ENCODE data around the gene UCN3.

The UCN3 gene, protein sequence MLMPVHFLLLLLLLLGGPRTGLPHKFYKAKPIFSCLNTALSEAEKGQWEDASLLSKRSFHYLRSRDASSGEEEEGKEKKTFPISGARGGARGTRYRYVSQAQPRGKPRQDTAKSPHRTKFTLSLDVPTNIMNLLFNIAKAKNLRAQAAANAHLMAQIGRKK

DNA sequence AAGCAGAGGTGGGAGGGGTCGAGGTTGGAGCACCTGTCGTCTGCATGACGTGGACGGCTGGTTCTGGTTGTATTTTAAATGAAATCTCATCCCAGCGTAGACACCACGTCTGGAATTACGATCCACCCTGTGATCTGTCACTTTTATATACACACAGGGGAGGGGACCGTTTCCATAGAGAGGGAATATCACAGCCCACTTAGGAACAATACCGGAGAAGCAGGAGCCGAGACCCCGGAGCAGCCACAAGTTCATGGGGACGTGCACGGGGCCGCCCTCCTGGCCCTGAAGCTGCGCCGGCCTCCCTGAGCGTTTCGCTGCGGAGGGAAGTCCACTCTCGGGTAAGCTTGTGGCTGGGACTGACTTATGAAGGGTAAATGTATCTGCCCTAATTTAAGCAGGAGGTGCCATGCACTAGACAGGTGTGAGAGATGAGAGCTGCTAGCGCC, at the start of gene UCN3:
TSS of gene UCN3 (plus strand) at position 77 of the 449 bp plus-strand sequence. CDS start 8,755 bp downstream, outside the sequence.
- DNase-seq (ENCODE audit: low read depth in 2 of 2): no peak

DNA sequence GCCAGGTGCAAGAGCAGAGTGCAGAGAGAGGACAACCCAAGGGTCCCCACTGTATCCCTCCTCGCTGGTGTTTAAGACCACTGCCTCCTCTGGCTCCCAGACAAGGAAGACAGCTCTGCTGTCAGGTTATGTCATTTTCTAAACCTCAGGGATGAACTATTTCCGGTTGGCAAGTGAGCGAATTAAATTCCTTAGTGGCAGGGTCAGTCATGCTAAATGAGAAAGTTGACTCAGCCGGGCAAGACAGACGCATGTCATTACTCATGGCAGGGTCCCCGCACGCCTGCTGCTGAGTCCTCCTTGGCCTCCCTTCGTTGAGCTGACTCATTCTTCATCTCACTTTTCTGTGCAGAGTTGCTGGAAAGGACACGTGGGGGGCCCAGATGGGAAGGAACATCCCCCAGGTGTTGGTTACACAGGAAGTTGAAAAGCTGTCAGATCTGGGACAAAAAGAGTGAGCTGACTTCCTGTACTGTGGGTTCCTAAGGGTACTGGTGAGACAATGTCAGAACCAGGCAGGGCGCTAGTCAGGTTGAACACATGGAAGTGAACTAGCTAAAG, 47.1 kb upstream of the UCN3 start:
- peak; percentile 38 to 72 for DNase-seq (ENCODE audit: low read depth in 2 of 2)

DNA sequence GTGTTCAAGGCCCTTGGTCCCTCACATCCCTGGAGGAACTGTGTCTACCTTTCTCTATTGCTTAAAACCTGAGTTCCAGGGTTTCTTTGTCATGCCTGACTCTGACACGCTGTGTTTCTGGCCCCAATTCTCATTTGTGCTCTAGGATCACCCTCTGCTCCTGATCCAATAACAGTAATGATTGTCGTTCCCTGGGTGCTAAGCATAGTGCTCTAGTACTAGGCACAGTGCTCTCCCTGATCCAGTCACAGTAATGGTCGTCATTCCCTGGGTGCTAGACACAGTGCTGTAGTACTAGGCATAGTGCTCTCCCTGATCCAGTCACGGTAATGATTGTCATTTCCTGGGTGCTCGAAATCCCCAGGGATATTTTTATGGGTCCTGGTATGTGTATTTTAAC, 46.6 kb upstream of the UCN3 start:
- no peak for DNase-seq (ENCODE audit: low read depth in 2 of 2)

DNA sequence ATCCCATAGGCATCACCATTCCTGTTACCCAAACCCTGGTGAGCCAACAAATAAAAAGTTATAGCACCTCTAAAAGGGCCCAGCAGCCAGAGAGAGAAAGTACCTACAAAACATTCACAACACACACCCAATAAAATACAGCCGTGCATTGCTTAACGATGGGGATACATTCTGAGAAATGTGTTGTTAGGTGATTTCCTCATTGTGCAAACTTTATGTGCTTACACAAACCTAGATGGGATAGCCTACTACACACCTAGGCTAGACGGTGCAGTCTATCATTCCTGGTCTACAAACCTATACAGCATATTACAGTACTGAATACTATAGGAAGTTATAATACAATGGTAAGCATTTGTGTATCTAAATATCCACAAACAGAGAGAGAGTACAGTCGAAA, 44.9 kb upstream of the UCN3 start:
- no peak for DNase-seq (ENCODE audit: low read depth in 2 of 2)

DNA sequence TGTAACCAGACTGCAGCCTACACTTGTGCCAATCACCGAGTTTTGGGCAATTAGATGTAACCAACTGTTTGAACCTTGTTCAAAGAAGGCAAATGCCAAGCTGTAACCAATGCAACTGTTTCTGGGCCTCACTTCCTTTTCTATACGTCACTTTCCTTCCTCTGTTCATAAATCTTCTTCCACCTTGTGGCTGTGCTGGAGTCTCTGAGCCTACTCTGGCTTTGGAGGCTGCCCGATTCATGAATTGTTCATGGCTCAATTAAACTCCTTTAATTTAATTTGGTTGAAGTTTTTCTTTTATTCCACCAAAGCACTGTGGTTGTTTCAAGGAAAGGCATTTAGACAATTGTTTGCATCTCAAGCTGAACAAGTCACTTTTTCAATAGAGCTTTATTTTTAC, 43.5 kb upstream of the UCN3 start:
- DNase-seq (ENCODE audit: low read depth in 2 of 2): no peak

DNA sequence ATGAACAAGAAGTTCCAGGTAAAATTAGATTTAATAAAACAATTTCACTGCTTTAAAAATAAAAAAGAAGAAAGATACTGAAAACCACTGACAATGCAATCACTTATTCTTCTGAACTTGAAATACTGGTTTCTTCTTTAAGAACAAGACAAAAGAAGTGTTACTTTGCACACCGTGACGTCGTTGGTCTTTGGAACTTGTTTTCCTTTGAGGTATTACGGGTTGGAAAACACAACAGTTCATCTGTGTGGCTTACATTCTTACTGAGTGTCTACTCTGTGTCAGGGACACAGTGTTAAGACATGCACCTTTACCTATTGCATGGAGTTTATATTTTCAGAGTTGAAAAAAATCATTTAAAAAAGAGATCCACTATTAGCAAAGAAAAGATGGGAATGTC, 41.3 kb upstream of the UCN3 start:
- DNase-seq (ENCODE audit: low read depth in 2 of 2): no peak

DNA sequence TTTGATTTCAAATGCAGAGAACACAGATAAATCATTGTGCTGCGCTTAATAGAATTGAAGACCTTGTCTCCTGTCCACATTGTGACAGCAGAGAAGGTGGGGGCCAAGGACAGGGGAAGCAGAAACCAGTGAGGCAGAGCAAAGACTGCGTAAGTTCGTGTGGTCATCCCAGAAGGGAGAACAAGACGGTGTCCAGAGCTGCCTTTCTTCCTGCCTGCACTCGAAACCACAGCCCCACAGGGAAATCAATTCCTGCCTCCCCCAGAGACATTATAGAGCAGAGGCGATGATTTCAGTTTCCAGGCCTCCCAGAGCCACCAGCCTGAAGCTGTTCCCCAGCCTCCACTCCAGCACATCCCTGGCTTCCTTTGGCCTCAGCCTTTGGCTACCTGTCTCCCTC, 39.7 kb upstream of the UCN3 start:
- DNase-seq (ENCODE audit: low read depth in 2 of 2): no peak

DNA sequence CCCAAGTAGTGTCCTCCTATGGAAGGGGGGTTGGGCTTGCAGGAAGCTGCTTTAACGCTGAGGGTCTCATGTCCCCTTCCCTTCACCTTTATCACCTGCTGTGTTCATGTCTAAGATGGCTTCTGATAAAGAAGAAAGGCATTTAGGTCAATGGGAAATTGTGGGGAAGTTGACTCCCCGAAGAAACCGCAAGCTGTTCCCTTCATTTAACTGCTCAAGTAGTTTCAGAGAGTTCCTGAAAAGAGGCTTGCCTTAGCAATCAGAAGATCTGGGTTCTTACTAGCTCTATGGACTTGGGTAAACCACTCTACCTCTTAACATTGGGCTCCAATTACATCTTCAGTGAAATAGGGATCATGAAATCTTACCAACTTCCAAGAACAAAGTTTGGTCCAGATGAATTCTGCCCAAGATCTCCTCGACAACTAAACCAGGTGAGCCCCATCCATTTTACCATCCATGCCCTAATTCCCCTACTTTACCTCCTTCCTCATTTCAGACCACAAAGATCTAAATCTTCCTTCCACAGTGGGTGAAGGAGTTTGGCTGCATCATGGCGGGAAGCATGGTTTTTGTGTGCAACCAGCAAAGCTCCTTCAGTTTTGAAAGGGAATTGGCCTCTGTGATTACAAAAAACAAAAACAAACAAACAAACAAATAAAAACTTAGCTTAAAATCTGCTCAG, 30.4 kb upstream of the UCN3 start:
- DNase-seq (ENCODE audit: low read depth in 2 of 2): no peak

DNA sequence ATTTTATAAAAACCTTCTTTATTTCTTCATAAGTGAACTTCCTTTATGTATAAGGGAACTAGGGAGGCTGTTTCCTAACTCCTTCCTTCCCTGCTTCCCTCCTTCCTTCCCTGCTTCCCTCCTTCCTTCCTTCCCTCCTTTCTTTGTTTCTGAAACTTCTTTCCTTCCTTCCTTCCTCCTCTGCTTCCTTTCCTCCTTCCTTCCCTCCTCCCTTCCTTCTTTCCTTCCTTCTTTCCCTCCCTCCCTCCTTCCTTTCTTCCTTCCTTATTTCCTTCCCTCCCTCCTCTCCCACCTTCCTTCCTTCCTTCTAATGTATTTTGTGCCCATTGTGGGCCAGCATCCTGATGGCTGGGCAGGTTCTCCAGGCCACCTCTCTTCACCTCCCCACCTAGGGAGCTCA, 26.8 kb upstream of the UCN3 start:
- DNase-seq (ENCODE audit: low read depth in 2 of 2): no peak

DNA sequence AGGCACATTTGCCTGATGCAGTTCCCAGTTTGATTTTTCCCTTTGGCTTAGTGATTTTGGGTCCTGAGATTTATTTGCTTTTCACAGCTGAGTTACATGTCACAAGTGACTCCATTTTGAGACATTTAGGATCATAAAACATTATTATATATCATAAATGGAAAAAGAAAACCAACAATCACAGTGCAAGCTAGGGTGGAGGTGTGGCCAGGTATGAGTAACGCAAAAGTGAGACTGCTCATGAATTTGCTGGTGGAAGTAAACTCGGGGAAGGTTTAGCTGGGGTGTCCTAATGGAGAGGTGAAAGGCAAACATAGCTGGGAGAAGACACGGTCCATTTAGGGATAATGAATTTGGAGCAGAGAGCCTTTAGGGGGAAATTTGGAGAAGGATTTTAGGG, 21.7 kb upstream of the UCN3 start:
- DNase-seq (ENCODE audit: low read depth in 2 of 2): no peak

DNA sequence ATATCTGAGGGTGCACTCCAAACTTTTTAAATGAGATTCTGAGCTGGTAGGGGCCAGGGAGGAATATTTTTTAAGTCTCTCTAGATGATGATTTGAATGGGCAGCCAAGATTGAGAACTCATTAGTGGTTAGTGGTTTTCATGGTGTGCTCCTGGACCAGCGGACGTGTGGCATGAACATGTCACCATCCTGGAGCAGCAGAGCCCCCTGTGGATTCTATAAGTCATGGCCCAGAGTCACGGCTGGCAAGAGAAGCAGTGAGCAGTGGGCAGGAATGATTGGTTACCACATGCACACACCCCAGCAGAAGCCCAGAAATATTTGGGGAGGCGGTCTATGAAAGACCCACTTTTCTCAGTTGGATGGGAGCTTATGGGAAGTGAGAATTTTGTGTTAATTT, 21.2 kb upstream of the UCN3 start:
- no peak for DNase-seq (ENCODE audit: low read depth in 2 of 2)

DNA sequence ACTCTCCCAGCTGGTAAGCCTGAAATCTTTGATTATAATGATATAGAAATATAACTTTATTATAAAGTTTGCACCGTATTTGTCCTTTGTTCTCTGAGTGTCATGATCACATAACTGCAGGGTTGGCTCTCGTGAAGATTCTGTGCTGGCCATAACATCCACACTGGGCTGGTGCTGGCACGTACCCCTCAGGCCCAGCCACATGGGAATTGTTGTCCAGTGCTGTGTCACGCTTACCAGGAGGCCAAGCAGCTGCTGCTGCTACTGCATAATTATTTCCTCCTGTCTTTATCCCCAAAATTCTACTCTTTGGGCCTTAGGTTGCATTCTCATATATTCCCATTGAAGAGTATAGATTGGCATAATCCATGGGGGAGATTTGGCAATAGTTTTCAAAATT, 20.8 kb upstream of the UCN3 start:
- DNase-seq (ENCODE audit: low read depth in 2 of 2): no peak

DNA sequence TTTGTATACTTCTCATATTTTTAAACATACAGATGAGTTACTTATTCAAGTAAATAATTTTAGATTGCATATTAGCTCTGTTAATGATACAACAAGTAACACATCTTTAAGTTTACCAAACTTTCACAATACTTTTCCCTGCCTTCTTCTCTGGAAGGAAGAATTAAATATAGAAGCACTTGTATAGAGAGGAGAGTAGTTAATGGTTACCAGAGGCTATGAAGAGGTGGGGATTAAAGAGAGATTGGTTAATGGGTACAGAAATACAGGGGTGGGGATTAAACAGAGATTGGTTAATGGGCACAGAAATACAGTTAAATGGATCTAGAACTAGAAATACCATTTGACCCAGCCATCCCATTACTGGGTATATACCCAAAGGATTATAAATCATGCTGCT, 20.0 kb upstream of the UCN3 start:
- no peak for DNase-seq (ENCODE audit: low read depth in 2 of 2)

DNA sequence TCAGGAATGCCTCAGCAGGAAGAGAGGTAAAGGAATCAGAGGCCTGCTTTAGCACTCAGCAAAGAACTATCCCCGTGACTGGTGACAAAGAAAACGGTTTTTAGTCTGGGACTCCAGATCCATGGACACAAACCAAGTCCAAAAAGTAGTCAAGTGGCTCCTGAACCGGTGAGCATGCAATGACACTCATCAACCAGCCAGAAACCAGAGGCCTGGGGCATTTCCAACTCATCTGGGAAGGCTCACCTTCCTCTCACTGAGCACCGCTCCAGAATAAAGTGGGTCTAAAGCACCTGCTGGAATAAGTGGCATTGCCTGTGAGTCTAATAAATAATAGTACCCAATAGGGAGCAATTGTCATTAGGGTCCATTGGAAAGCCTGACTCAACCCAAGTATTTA, 17.9 kb upstream of the UCN3 start:
- no peak for DNase-seq (ENCODE audit: low read depth in 2 of 2)

DNA sequence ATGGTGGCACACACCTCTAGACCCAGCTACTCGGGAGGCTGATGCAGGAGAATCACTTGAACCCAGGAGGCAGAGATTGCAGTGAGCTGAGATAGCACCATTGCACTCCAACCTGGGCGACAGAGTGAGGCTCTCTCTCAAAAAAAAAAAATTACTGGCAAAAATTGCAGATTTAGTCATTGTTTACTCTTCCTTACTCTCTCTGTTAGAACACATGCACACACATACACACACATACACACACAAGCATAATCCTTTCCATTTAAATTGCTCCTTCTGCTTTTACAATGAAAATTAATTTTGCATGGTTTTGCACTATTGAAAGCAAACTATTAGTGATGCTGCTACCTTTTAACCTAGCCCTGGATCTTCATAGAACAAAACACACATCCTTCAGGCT, 15.4 kb upstream of the UCN3 start:
- DNase-seq (ENCODE audit: low read depth in 2 of 2): no peak

DNA sequence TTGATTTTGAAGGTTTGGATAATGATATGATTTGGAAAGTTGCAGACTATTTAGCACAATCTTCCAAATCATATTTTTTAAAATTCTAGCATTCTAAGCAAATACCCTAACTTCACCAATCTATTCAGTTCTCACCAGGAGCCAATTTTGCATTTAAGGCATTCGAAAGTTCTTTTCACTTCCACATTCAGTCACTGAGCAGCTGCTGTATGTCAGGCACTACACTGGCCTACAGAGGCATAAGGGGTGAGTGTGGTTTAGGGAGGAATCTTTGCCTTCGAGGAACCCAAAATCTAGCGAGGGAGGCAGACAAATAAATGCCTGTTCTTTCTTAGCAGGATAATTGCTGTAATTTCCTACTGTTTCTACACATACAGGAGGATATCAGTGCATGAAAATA, 10.7 kb upstream of the UCN3 start:
- DNase-seq (ENCODE audit: low read depth in 2 of 2): no peak

DNA sequence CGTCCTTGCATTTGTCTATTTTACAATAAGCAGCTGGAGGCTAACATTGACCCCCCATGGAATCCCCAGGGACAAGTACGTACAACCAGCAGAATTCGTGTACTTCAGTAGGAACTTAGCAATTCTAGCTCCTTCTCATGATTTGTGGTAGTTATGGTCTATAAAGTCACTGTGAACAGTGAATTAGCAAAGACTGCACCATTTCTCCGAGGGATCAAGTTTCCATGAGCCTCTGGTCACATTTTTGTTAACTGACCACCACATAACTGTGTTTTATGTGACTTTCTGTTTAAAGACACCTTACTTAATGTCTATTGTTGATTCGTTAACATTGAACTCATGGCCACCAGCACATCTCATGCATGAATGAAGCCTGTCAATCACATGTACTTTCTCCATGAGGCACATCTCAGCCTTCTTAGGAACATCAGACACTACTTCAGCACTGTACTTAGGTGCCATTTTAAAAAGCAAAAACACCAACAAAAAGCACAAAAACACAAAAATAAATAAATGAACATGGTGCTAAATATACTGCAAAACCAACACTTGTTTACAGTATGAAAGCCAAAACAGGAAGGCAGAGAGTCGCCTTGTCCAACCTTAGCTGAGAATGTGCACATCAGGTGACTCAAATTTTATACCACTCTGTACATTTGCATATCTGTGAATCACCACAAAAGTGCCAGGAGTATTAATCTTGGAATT, 9.0 kb upstream of the UCN3 start:
- no peak for DNase-seq (ENCODE audit: low read depth in 2 of 2)

DNA sequence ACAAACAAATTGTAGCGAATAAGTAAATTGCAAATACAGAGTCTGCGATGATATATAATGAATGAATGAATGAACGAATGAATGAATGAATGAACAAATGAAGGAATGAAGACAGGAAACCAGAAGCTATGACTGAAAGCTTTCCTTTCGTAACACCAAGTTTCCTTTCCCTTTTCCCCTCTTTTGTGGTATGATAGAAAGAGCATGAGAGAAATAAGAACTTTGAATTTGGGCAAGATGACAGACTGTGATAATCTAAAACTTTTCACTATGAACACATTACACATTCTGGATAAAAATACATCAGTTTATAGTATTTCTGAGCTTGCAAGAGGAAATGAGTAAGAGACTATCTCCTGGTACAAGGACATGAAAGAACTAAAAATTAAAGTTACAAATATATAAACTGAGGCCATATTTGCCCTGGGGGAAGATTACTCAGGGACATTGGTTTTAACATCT, 8.4 kb upstream of the UCN3 start:
- no peak for DNase-seq (ENCODE audit: low read depth in 2 of 2)

DNA sequence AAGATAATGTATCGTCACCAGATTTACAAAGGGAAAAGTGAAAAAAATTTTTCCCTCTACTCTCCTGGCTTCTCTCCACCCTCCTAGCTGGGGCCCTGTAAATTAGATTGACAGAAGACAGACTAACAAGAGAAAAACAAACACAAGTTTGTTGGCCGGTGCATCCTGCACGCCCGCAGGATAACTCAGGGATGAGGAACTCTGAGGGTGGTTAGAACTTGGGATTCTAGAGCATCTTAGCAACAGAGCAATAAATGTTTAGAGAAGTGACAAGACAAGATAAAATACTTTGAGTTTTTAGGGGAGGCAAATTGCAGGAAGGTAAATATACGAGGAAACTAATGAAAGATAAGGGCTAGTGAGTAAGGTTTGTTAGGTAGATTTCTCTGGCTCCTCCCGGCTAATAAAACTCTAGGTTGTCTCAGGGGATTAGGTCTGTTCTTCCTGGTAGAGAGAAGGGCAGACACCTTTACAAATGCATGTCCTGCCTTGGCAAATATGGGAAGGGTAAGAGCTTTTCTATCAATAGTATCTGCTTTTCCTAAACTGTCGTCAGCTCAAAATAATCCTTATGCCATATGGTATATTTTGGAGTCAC, 4.3 kb upstream of the UCN3 start:
- no peak for DNase-seq (ENCODE audit: low read depth in 2 of 2)

DNA sequence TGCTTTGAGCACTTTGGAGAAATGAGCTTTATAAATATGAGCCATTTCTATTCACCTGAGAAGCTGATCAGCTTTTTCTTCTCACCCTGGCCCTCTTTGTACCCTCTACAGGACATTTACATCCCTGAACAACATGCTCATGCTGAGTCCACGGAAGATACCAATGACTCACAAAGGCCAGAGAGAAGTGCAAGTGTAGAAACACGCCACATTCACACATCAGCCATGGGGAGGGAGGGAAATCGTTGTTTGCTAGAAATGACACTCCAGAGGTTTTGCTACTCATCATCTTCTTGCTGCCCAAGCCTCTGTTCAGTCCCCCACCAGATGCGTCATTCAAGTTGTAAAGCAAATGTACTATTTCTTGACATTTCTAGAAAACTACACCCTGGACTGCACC, 2.8 kb upstream of the UCN3 start:
- no peak for DNase-seq (ENCODE audit: low read depth in 2 of 2)

DNA sequence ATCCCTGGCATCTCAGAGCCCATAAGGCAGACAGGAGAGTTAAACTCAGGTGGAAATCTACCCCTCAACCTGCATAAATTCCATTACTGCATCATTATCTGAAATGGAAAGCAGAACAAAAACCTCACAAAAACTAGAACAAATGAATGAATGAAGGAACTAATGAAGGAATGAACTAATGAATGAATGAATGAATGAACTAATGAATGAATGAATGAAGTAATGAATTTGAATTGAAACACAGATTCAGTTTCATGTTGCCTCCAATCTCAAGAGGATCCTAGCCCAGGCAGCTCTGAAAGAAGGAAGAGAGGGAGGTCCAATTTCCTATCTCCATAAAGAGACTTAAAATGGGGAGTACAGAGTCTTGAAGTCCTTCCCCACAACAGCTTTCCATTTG, 1.9 kb upstream of the UCN3 start:
- no peak for DNase-seq (ENCODE audit: low read depth in 2 of 2)

DNA sequence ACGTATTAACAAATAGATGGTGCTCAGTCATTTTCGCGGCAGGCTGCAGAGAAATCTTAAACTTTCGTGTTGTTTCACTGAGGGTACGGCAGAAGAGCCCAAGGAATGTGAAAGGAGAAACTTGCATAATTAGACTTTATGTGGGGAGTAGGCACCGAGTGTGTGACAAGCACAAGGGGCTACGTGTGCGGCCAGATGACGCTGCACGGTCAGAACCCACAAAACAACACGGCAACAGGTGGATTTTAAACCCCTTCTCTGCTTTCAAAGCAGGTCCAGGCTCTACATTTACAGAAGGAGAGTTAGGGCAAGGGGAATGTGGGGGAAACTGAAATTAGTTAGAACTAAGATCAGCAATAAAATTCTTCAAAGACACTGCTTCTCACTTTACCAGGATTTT, 392 bp upstream of the UCN3 start:
- DNase-seq (ENCODE audit: low read depth in 2 of 2): no peak

DNA sequence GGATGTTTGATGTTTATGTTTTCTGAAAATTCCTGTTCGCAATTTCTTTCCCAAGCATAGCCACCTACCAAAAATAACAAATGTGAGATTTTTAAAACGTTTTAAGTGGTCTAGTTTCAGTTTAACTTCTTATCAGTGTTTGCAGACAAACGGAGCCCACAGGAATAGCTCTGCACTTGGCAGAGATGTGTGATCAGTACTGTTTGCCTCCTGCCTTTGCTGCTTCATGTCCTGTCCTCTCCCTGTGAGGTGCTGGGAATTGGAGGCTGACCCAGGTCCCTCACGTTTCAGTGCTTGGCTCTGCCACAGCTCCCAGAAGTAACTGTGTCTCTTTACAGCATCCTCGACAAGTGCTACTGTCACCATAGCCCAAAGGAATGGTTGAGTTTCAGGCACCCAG, 1.2 kb downstream of the UCN3 start:
- DNase-seq (ENCODE audit: low read depth in 2 of 2): no peak

All from stimulated activated CD8-positive, alpha-beta memory T cell treated with anti-CD3 and anti-CD28 coated beads, Interleukin-2, amount 100 ng/mL, for 48 hours (primary cell).